Colon (tissue), 2 donors: Measurements from ENCODE around the gene OSBPL2.

ENCODE experiments used
- FAIRE-seq: peaks from 2 replicates; lab custom pipeline; 2012; peaks lifted over from hg19 to GRCh38; lab: Jason Lieb, UNC
- donor health status: control.
- donor health status: control.

OSBPL2 gene

GRCh38 chr20:62206388-62206775 is 31.9 kb upstream of the OSBPL2 start:
- FAIRE-seq, result no peak

GRCh38 chr20:62208061-62208794 is 30.1 kb upstream of the OSBPL2 start:
- no peak for FAIRE-seq

GRCh38 chr20:62208795-62209755 is 29.2 kb upstream of the OSBPL2 start:
- FAIRE-seq, result no peak

GRCh38 chr20:62209850-62210495 is 28.3 kb upstream of the OSBPL2 start:
- FAIRE-seq, result no peak

- FAIRE-seq, result no peak
Measured at GRCh38 chr20:62210496-62210855, 27.8 kb upstream of the OSBPL2 start.

DNA sequence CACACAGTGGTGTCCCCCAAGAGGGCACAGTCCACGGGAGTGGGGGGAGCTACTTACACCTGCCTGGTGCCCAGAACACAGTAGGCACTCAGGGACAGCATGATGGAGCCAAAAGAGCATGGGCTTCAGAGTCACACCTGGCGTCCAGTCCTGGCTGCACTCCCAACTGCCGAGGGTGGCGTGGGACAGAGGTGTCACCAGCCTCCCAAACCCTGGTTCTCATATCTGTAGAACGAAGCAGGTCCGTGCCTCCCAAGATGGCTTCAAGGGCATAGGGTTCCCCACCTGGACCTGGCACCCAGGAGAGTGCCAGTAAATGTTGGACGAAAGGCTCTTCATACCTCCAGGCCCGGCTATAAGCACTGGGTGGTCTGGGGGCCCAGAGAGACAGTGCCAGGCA is 27.1 kb upstream of the OSBPL2 start:
- no peak for FAIRE-seq

GRCh38 chr20:62211769-62212288 is 26.5 kb upstream of the OSBPL2 start:
- FAIRE-seq, result no peak

- no peak for FAIRE-seq
Measured at GRCh38 chr20:62212299-62212698, 26.0 kb upstream of the OSBPL2 start.

DNA sequence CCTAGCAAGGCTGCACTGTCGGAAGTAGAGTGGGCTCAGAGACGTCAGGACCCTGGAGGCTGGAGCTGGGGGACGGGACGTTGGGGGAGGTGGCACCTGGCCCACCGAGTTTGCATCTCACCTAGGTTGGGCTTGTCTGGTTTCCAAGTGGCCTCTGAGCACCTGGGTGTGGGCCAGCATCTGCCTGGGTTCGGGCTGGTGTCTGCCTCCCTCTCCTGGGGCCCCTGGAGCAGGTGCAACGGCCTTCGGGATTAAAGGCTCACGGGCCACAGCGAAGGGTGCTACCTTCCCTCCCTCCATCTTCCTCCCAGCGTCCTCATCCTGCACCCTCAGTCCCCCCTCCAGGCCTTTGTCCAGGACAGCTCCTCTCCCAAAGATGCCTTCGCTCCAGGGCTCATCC is 24.3 kb upstream of the OSBPL2 start:
- FAIRE-seq, result no peak

DNA sequence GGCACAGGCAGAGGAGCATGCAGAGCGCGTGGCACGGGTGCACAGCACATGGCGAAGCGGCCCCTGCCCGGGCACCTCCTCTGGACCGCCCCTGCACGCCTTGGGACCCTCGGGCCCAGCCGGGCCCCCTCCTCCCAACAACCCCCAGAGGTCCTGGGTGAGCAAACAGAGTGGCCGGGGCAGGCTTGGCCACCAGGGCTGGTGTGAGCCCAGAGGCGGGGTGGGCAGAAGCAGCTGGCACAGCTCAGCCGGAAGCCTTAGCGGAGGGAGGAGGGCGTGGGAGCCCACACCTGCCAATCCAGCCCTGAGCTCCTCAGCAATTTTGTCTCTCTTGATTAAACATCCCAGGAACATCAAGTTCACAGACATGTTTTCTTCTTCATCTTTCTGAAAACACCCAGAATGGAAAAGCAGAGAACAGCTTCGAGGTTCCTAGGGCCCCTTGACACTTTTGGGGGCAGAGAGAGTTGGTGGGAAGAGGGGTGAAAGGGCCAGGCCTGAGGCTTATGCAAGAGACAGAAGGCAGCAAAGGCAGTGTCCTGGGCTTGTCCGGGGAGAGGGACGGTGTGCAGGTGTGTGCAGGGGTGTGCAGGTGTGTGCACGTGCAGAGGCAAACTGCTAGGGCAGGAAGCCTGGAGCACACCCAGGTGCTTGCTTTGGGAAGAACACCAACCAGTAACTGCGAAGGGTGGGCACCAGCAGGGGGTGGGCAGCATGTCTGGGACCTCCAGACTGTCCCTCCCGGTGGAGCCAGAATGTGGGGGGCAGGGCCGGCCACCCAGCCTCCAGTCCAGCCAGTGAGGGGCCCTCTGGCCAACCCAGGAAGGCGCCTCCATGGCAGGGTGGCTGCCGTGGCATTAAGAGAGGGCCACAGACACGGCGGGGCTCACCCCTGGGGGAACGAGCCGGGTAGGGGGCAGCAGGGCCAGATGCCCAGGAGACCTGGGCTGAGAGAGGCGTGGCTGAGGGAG is 23.0 kb upstream of the OSBPL2 start:
- FAIRE-seq, result no peak

GRCh38 chr20:62215991-62216635 is 22.2 kb upstream of the OSBPL2 start:
- no peak for FAIRE-seq

DNA sequence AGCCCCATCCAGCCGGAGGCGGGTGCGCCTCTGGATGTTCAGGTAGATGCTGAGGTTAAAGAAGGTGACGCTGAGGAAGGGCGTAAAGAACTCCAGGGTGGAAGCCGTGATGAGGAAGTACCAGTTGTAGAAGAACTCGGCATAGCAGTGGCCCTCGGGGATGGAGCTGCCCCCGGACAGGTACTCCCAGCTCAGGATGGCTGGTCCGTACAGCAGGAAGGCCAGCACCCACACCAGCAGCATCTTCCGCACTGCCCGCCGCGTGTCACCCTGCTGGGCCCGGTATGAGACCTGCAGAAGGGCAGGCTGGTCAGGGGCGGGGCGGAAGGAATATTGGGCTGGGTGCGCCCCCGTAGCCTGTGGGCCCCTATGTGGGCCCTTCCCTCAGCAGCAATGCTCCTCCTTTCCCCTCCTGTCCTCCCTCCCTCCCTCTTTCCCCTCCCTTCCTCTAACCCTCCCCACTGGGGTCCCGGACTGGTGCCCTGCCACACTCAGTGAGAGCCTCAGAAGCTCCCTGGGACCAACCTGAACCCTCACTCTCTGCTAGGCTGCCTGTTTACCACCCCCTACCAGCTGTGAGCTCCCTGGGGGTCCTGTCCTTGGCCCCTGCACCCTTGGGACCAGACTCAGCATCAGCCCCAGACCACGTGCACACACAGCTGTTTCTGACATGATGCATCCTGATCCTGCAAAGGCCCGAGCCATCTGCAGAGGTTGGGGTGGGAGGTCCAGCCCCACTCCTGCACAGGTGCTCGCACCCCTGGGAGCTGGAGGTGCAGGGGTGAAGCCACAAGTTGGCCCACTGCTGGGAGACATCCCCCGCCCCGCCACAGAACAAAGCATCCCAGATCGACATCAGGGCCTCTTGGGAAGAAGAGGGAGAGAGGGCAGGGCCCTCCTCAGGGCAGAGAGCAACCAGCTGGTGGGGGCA is 21.4 kb upstream of the OSBPL2 start:
- no peak for FAIRE-seq

- no peak for FAIRE-seq
Measured at GRCh38 chr20:62217913-62218773, 20.2 kb upstream of the OSBPL2 start.

GRCh38 chr20:62219101-62219991 is 19.0 kb upstream of the OSBPL2 start:
- no peak for FAIRE-seq

DNA sequence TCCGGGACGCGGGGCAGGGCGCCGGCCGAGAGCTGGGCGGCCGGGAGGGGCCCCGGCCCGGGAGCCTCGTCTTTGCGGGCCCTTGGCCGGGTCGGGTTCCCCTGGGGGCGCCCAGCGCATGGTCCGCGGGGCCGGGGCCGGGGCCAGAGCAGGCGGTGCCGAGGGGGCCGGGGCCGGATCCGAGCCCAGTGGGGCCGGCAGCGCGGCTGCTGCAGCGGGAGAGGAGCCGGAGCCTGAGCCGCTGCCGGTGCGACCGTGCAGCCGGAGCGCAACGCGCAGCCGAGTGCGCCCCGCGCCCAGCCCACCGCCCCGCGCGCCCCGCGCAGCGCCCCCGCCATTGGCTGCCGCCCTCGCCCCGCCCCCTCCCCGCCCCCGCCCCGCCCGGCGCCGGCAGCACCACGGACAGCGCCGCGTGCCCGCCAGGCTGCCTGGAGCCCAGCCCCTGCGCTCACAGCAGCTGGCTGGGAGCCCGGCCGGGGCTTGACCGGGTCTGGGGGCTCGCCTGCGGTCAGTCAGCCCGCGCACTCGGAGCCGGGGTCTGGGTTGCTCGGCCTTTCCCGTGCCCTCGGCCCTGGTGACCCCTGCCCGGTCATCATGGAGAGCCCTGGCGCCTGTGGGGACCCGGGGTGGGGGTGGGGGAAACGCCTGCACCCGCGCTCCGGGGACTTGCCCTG is 18.2 kb upstream of the OSBPL2 start, which contains the start of gene HRH3:
HRH3 (minus strand) TSS at position 287 of the 674 bp plus-strand sequence. CDS start 308 bp downstream, outside the sequence.
- FAIRE-seq, result no peak

DNA sequence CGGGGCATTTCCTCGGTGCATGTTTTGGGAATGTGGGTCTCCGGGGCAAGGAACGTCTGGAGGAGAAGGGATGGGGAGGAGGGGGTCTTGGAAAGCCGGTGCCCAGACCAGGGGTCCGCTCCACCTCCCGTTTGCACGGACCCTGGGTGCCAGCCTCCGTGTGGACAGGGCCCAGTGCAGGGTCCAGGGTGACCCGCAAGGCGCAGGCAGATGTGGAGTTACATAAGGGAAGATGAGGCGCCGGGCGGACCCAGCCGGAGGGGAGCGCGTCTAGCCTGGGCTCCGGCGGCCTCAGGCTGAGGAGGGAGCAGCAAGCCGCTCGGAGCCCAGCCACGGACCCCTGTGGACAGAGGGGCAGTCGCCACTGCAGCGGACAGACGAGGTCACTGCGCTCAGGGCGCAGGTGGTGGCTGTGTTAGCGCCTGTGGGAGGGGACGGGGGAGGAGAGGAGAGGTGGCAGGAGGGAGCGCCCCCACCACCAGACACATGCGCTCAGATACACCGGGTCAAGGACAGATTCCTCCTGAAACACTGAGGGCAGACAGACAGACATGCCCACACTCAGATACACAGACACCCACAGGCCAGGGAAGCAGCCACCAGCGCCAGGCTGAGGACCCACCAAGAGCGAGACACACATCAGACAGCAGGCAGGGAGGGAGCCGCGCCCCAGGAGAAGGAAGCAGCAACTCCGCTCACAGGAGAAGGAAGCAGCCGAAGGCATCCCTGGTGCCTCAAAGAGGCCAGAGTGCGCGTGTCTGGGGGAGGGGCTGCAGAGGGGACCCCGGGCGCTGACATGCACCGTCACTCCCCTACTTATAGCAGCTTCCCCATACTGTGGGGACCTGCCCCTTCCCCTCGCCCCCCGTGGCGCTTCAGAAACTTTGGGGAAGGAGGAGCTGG is 17.4 kb upstream of the OSBPL2 start:
- FAIRE-seq, result no peak
